ENCODE results near the gene MARCHF10.
"Not testable (repeated sequence)": the region's sequence is repeated elsewhere in the genome, so short reads cannot be mapped to it uniquely, and the experiment has no call there.

MARCHF10 gene

DNA sequence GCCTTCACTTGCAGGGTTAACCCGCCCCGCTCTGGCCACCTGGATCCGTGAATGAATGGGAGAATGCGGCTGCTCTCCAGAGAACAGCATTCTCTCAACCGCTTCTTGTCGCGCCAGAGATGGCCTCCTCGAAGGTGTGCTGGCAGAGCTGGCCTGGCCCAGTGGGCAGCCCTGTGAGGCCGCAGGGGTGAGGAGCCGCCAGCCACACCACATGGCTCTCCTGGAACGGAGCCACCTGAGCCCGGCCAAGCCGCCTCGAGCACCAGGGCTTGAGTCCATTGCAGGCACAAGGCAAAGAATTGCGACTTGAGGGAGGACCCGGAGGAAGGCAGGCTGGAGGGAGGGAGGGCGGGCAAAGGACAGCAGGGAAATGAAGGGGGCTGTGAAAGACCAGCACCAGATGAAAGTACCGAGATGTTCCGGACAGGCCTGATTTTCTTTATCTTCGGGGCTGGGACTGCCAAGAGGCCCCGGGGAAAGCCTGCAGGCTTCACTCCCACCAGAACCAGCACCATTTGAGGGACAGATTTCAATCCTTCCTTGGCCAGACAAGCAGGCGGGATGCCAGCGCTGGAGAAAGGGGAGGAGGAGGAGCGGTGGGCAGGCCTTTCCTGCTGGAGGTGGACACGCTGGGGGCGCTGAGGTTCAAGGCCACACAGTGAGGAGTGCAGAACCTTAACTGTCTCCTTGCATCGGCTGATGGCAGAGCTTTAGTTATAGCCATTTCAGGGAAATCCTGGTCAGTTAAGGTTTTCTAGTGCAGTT is 111.2 kb downstream of the MARCHF10 start:
- peaks cover 58% of the 10 kb centered on the region for H3K27me3 Mint-ChIP-seq
- no peak overlapping the region for H3K27ac Mint-ChIP-seq
- no peaks in the 10 kb centered on the region for H3K9me3 Mint-ChIP-seq
- no peaks in the 10 kb centered on the region for H3K36me3 Mint-ChIP-seq
- no peak overlapping the region for H3K4me3 Mint-ChIP-seq
- no peak for ATAC-seq
- H3K4me1 Mint-ChIP-seq = no peaks in the 10 kb centered on the region

- H3K27me3 Mint-ChIP-seq = peaks cover 57% of the 10 kb centered on the region
- no peak overlapping the region for H3K4me3 Mint-ChIP-seq
- no peaks in the 10 kb centered on the region for H3K36me3 Mint-ChIP-seq
- no peaks in the 10 kb centered on the region for H3K4me1 Mint-ChIP-seq
- no peak for ATAC-seq
- H3K9me3 Mint-ChIP-seq = no peaks in the 10 kb centered on the region
- H3K27ac Mint-ChIP-seq = no peak overlapping the region
Measured at GRCh38 chr17:62696256-62696655, 111.9 kb downstream of the MARCHF10 start.

DNA sequence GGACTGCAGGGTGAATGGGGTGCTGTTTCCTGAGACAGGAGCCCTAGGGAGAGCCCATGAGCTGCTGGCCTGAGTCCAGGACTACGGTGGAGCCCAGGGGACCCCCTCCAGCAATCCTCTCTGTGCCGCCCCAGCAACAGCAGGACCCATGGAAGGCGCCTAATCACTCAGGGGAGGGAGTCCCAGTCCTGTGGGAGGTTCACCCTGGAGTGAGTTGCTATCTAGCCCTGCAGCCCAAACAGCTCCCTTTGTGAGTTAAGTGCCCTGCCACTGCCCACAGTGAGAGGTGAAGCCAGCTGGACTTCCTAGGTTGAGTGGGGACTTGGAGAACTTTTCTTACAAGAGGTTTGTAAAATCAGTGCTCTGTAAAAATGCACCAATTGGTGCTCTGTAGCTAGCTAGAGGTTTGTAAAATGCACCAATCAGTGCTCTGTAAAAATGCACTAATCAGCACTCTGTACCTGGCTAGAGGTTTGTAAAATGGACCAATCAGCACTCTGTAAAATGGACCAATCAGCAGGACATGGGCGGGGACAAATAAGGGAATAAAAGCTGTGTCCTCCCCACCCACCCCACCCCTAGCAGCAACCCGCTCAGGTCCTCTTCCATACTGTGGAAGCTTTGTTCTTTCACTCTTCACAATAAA is 112.9 kb downstream of the MARCHF10 start:
- ATAC-seq, H3K36me3 Mint-ChIP-seq, H3K4me3 Mint-ChIP-seq, H3K27ac Mint-ChIP-seq, H3K9me3 Mint-ChIP-seq, H3K4me1 Mint-ChIP-seq: not testable (repeated sequence)
- peaks cover 49% of the 10 kb centered on the region for H3K27me3 Mint-ChIP-seq

DNA sequence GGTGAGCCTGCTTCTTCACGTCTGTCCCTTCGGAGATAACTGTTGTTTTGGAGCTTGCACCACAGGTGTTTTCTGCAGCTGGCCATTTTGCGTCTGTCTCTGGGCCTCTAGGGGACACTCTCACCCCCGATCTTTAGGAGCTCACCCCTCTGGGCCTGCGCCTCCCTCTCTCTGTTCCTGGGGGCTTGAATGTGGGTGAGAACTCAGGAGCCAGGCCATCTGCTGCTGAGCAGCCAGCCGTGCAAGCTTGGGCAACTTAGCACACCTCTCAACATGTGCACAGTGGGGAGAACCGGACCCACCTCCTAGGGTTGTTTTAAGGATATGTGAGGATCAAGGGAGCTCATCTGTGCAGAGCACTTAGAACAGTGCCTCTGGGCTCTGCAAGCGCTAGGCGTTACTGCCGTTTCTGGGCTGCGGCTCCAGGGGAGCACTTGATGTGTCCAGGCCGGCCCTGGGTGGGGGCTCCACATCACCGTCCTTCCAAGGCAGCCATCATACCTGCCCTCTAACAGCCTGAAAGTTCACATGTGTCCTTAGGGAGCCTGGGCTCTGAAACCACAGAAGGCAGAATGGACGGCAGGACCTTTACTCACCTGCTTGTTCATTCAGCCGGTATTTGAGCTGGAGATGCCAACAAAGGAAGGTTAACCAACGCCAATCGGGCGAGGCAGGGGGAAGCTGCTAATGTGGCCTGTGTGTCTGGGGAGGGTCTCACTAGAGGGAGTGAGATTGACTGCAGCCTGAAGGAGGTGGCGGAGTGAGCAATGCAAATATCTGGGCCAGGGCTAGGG is 114.3 kb downstream of the MARCHF10 start:
- H3K4me1 Mint-ChIP-seq = no peaks in the 10 kb centered on the region
- no peaks in the 10 kb centered on the region for H3K36me3 Mint-ChIP-seq
- H3K4me3 Mint-ChIP-seq = no peak overlapping the region
- peaks cover 40% of the 10 kb centered on the region for H3K27me3 Mint-ChIP-seq
- no peak overlapping the region for H3K27ac Mint-ChIP-seq
- ATAC-seq = no peak
- H3K9me3 Mint-ChIP-seq = no peaks in the 10 kb centered on the region

DNA sequence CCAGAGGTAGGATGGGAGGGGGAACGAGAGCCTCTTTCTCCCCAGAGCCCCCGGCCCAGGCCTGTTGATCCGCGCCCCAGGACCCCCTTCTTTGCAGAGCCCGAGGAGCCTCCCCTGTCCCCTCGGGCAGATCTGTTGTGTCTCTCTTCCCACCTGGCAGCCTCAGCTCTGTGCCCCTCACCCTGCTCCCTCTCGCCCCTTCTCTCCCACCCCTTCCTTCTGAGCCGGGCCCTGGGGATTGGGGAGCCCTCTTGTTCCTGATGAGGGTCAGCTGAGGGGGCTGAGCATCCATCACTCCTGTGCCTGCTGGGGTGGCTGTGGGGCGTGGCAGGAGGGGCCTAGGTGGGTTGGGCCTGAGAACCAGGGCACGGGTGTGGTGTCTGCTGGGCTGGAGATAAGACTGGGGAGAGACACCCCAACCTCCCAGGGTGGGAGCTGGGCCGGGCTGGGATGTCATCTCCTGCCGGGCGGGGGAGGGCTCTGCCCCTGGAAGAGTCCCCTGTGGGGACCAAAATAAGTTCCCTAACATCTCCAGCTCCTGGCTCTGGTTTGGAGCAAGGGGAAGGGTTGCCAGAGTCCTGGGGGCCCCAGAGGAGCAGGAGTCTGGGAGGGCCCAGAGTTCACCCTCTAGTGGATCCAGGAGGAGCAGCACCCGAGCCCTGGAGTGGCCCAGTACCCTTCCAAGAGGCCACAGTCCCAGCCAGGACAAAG is 115.2 kb downstream of the MARCHF10 start:
- no peak overlapping the region for H3K27ac Mint-ChIP-seq
- H3K4me1 Mint-ChIP-seq = no peaks in the 10 kb centered on the region
- H3K9me3 Mint-ChIP-seq = no peaks in the 10 kb centered on the region
- H3K36me3 Mint-ChIP-seq = no peaks in the 10 kb centered on the region
- H3K27me3 Mint-ChIP-seq = peaks cover 40% of the 10 kb centered on the region
- ATAC-seq = peak; percentile 37
- no peak overlapping the region for H3K4me3 Mint-ChIP-seq

DNA sequence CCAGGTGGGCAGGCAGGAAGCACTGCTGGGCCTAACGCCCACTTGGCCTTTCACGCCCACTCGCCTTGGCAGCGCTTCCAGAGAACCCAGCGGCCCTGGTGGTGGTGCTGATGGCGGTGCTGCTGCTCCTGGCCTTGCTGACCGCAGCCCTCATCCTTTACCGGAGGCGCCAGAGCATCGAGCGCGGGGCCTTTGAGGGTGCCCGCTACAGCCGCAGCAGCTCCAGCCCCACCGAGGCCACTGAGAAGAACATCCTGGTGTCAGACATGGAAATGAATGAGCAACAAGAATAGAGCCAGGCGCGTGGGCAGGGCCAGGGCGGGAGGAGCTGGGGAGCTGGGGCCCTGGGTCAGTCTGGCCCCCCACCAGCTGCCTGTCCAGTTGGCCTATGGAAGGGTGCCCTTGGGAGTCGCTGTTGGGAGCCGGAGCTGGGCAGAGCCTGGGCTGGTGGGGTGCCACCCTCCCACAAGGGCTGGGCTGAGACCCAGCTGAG is 115.9 kb downstream of the MARCHF10 start:
- H3K27ac Mint-ChIP-seq = no peak overlapping the region
- ATAC-seq = no peak
- no peak overlapping the region for H3K4me3 Mint-ChIP-seq
- no peaks in the 10 kb centered on the region for H3K4me1 Mint-ChIP-seq
- no peaks in the 10 kb centered on the region for H3K9me3 Mint-ChIP-seq
- H3K27me3 Mint-ChIP-seq = peaks cover 40% of the 10 kb centered on the region
- no peaks in the 10 kb centered on the region for H3K36me3 Mint-ChIP-seq

DNA sequence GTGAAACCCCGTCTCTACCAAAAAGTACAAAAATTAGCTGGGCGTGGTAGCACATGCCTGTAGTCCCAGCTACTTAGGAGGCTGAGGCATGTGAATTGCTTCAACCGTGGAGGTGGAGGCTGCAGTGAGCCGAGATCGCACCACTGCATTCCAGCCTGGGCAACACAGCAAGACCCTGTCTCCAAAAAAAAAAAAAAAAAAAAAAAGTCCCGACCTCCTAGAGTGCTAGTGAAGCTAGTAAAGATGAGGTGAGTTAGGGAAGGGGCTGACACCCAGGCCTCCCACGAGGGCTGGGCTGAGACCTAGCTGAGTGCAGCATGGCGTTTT is 116.6 kb downstream of the MARCHF10 start:
- not testable (repeated sequence) for H3K27ac Mint-ChIP-seq, H3K9me3 Mint-ChIP-seq, H3K36me3 Mint-ChIP-seq, ATAC-seq, H3K4me3 Mint-ChIP-seq, H3K4me1 Mint-ChIP-seq
- H3K27me3 Mint-ChIP-seq = peaks cover 34% of the 10 kb centered on the region

- H3K4me1 Mint-ChIP-seq = no peaks in the 10 kb centered on the region
- no peaks in the 10 kb centered on the region for H3K36me3 Mint-ChIP-seq
- no peak overlapping the region for H3K4me3 Mint-ChIP-seq
- ATAC-seq = no peak
- peaks cover 22% of the 10 kb centered on the region for H3K27me3 Mint-ChIP-seq
- H3K9me3 Mint-ChIP-seq = no peaks in the 10 kb centered on the region
- H3K27ac Mint-ChIP-seq = no peak overlapping the region
Measured at GRCh38 chr17:62690168-62690897, 117.8 kb downstream of the MARCHF10 start.

DNA sequence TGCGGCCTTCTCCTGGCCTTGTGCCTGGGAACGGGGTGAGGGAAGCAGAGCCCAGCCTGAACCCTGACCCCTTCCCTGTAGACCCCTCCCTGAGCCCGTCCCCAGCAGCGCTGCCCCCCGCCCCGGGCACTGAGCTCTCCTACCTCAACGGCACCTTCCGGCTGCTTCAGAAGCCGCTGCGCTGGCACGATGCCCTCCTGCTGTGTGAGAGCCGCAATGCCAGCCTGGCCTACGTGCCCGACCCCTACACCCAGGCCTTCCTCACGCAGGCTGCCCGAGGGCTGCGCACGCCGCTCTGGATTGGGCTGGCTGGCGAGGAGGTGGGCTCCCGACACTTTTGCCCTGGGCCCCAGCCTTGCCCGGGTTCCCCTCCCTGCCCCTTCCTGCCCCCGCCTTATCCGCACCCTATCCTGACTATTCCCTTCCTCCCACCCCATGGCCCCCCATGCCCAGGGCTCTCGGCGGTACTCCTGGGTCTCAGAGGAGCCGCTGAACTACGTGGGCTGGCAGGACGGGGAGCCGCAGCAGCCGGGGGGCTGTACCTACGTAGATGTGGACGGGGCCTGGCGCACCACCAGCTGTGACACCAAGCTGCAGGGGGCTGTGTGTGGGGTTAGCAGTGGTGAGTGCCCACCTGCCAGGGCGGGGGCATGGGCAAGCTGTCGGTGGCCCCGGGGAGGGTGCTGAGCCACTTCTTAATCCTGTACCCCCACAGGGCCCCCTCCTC is 118.5 kb downstream of the MARCHF10 start:
- Mint-ChIP-seq H3K4me1 (no peaks in the 10 kb centered on the region), H3K9me3 (no peaks in the 10 kb centered on the region)

GRCh38 chr17:62688398-62689160 is 119.5 kb downstream of the MARCHF10 start:
- Mint-ChIP-seq H3K4me1 (no peaks in the 10 kb centered on the region), H3K9me3 (no peaks in the 10 kb centered on the region), H3K36me3 (no peaks in the 10 kb centered on the region), H3K27ac (no peak overlapping the region), H3K27me3 (peaks cover 4% of the 10 kb centered on the region), H3K4me3 (no peak overlapping the region)
- ATAC-seq = no peak

More for the DNA sequence above, 118.5 kb downstream of the MARCHF10 start:
- peak; percentile 5 for ATAC-seq
- Mint-ChIP-seq H3K36me3 (no peaks in the 10 kb centered on the region), H3K4me3 (no peak overlapping the region), H3K27me3 (peaks cover 15% of the 10 kb centered on the region), H3K27ac (no peak overlapping the region)

DNA sequence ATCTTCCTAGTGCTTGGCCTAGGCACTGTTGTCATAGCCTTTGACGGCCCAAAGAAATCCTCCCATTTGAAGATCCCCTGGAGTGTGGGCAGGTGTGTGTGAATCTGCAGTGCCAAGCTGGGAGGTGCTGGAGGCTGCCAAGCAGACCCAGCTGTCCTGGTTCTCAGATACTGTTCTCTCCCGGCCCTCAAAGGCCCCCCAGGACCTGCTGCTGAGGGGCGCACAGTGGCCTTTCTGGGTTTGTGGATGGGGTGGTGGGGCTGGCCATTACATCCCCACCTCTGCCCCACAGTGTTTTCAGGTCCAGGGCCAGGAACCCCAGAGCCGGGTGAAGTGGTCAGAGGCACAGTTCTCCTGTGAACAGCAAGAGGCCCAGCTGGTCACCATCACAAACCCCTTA is 120.1 kb downstream of the MARCHF10 start:
- Mint-ChIP-seq H3K27me3 (no peaks in the 10 kb centered on the region), H3K9me3 (no peaks in the 10 kb centered on the region), H3K4me3 (no peak overlapping the region), H3K27ac (no peak overlapping the region), H3K36me3 (no peaks in the 10 kb centered on the region), H3K4me1 (no peaks in the 10 kb centered on the region)
- ATAC-seq = no peak

GRCh38 chr17:62684179-62684578 is 123.9 kb downstream of the MARCHF10 start:
- no peaks in the 10 kb centered on the region for H3K4me1 Mint-ChIP-seq
- ATAC-seq = no peak
- H3K4me3 Mint-ChIP-seq = no peak overlapping the region
- no peaks in the 10 kb centered on the region for H3K9me3 Mint-ChIP-seq
- H3K36me3 Mint-ChIP-seq = no peaks in the 10 kb centered on the region
- H3K27ac Mint-ChIP-seq = no peak overlapping the region
- H3K27me3 Mint-ChIP-seq = no peaks in the 10 kb centered on the region

GRCh38 chr17:62681939-62682381 is 126.2 kb downstream of the MARCHF10 start:
- Mint-ChIP-seq H3K4me1 (no peaks in the 10 kb centered on the region), H3K27ac (no peak overlapping the region), H3K4me3 (no peak overlapping the region), H3K9me3 (no peaks in the 10 kb centered on the region), H3K27me3 (no peaks in the 10 kb centered on the region), H3K36me3 (no peaks in the 10 kb centered on the region)
- ATAC-seq = no peak

Measured in stimulated activated memory B cell treated with anti-CD40 and anti-IgM and Interleukin-4, amounts not matched to agents 10 μg/mL and 1 μg/mL and 100 μg/mL, for 72 hours (primary cell).